AG08396 (cell line): Measurements from ENCODE around the gene CARM1.
"Not testable (repeated sequence)": the region's sequence is repeated elsewhere in the genome, so short reads cannot be mapped to it uniquely, and the experiment has no call there.

Source experiments
- DNase-seq: peaks from one replicate; pipeline ENCODE4 v3.0.0; 2012; ENCODE audit warnings: low spot score, mixed read lengths

The CARM1 gene

GRCh38 chr19:10870955-10871603 is at the start of gene CARM1:
CARM1 (plus strand) TSS chr19:10871553; CDS start chr19:10871703, 150 bp downstream.
- peak; percentile 100 for DNase-seq

- DNase-seq: no peak
Observed at GRCh38 chr19:10823690-10824089, 47.7 kb upstream of the CARM1 start.

DNA sequence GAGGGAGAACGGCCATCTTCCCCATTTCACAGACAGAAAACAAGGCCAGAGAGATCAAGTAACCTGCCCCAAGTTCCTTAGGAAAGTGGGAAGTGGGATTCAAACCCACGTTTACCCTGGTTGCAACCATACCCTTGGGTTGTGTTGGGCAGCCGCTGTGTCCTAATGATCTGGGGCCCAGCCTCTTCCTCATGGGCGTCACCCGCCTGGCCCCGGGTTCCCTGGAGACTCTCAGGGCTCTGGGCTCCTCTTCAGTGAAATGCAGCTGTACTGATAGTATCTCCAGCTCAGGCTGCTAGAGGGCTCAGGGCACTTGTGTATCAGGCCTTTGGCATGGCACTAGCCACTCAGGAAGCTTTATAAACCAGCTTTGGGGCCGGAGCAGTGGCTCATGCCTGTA is 45.1 kb upstream of the CARM1 start:
- DNase-seq: no peak

DNA sequence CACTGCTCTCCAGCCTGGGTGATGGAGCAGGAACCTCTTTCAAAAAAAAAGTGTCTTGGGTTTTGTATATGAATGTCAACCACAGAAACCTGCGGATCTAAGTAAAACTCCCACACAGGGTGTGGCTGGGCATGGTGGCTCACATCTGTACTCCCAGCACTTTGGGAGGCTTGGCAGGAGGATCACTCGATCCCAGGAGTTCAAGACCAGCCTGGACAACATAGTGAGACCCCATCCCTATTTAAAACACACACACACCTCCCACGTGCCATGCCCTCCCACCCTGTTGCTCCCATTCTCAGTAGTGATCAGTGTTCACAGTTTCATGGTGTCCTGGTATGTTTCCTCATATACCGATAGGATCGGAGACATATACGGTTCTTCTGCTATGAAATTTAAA is 44.5 kb upstream of the CARM1 start:
- DNase-seq: no peak

DNA sequence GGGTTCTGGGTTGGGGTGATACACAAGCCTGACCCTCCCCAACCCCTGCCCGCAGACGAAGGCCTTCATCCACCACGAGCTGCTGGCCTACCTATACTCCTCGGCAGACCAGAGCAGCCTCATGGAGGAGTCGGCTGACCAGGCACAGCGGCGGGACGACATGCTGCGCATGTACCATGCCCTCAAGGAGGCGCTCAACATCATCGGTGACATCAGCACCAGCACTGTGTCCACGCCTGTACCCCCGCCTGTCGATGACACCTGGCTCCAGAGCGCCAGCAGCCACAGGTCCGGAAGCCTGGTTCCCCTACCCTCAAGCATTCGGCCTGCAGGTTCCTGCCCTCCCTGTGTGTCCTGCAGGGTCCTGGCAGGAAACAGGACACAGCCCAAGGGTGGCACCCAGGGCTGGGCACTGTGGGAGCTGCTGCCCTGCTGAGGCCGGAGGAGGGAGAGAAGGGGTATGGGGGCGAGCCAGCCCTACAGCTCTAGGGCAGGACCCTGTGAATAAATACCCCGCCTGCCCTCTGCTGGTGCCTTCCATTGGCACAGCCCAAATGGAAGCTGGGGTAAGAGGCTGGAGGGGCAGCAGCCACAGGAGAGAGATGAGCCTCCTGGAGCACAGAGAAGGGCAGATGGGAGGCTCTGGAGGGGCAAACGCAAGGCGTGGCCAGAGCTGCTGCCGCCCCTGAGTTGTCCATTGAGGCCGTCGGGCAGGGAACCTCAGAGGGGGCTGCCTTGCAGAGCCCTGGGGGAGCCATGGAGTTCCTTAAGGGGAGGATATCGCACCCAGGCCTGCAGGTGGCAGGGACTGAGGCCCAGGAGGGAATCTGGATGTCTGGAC is 42.2 kb upstream of the CARM1 start:
- DNase-seq: no peak

- no peak for DNase-seq
Observed at GRCh38 chr19:10829967-10830366, 41.4 kb upstream of the CARM1 start.

DNA sequence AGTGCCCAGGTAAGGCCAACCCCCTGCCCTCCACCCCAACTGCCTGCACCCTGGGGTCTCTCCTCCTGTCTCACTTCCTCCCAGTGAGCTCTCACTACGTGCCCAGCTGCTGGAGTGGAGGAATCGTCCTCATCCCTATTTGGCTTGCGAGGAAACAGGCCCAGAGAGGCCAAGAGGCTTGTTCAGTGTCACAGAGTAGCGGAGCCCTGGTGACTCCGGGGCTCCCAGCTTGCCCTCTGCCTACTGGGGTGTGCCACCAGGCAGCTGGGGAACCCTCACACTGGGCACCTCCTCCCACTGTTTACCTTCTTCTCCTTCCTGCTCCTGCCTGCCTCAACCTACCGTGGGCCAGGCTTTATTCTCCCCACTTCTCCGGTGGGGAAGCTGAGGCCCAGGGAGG is 41.0 kb upstream of the CARM1 start:
- DNase-seq: no peak

GRCh38 chr19:10830931-10831779 is 40.2 kb upstream of the CARM1 start:
- DNase-seq: no peak

- DNase-seq: no peak
Observed at GRCh38 chr19:10831987-10832938, 39.1 kb upstream of the CARM1 start.

- DNase-seq: no peak
Observed at GRCh38 chr19:10832939-10833296, 38.4 kb upstream of the CARM1 start.

DNA sequence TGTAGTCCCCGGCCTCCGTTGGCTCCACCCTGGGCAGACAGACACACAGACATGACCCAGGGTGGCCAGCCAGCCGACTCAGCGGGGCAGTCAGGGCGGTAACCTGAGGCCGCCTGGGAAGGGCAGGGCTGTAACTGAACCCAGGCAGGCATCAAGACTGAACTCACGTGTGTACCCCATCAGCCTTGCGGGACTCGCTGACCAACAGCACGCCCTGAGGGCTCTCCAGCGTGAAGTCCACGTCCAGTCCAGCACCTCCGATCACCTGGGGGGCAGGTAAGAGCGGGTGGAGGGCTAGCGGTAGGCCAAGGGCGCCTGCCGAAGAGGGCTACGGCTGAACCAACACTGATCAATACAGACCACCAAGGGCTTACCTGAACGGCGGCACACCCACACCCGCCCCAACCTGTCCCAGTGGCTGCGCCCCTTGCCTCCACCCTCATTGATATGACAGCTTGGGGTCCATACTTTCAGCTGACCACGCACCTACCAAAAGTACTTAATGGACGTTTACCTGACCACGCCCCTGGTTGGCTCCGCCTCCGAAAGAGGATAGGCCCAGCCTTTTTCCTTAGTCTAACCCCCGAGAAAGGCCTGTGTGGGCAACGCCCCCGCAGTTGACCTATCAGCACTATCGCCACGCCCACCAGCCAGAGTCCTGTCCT is 36.1 kb upstream of the CARM1 start:
- no peak for DNase-seq

- peak; percentile 98 for DNase-seq
Observed at GRCh38 chr19:10835754-10836478, 35.4 kb upstream of the CARM1 start, which contains the start of gene TMED1. TMED1 (minus strand) TSS chr19:10836212; CDS start chr19:10836191, 21 bp downstream.

GRCh38 chr19:10836479-10837330 is 34.6 kb upstream of the CARM1 start:
- peak; percentile 82 for DNase-seq

DNA sequence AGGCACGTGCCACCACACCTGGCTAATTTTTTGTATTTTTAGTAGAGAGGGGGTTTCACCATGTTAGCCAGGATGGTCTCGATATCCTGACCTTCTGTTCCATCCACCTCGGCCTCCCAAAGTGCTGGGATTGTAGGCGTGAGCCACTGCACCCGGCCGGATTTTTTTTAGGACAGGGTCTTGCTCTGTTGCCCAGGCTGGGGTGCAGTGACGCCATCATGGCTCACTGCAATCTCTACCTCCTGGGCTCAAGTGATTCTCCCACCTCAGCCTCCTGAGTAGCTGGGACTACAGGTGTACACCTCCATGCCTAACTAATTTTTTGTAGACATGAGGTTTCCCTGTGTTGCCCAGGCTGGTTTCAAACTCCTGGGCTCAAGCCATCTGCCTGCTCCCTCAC is 33.7 kb upstream of the CARM1 start:
- not testable (repeated sequence) for DNase-seq

- no peak for DNase-seq
Observed at GRCh38 chr19:10838377-10838776, 33.0 kb upstream of the CARM1 start.

DNA sequence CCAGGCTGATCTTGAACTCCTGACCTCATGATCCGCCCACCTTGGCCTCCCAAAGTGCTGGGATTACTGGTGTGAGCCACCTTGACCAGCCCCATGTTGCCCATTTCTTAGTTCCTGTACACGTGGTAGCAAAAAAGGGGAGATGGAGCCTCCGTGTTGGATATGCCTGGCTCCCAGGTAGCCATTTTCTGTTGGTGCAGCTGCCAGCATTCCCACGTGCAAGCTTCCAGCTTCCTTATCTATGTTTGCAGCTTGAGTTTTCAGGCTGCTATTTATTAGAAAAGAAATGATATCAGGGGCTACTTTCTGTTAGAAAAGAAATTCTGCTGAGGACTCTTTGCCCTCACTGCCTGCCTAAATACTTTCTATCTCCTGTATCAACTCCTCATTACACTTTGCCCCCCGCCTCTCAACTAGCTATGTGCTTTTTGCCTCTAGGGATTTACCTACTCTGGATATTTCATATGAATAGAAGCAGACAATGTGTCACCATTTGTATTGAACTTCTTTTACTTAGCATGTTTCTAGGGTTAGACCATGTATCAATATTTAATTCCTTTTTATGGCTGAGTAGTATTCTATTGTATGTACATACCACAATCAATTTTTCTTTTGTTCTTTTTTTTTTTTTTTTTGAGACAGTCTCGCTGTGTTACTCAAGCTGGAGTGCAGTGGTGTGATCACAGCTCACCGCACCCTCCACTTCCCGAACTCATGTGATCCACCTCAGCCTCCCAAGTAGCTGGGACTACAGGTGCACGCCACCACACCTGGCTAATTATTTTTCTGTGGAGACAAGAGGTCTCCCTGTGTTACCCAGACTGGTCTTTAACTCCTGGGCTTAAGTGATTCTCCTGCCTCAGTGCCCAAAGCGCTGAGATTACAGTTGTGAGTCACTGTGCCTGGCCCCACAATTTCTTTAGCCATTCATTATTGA is 32.0 kb upstream of the CARM1 start:
- no peak for DNase-seq

DNA sequence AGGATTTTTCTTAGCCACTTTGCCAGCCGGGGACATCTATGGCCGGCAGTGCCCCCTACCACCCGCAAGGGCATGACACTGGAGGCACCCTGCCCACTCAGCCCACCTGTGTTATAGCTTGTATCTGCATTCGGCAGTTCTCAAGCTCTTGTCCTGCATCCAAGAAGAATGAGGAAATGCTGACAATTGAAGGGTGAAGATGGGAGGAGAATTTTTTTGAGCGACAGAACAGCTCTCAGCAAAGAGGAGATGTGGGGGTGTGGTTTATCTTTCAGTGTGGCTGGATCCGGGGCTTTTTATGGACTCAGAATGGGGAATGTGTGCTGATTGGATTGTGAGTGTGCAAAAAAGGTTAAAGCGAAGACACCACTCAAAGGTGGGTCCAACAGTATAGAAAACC is 28.6 kb upstream of the CARM1 start:
- DNase-seq: no peak
